Kidney (tissue), 14 donors: ENCODE measurements around the gene CARD9. TPM values are rescaled to one million over a fixed set of nuclear protein-coding genes. Genes with fewer than 3 reads are reported as not detected.

Experiments
- DNase-seq, 5 donors: peaks; one replicate each; pipeline ENCODE4 v3.0.0-alpha.2; 2013 to 2020
- FAIRE-seq: peaks from 2 replicates; lab custom pipeline; 2012; peaks lifted over from hg19 to GRCh38; lab: Jason Lieb, UNC
- H3K27ac ChIP-seq, 2 donors: one replicate each; pipeline ENCODE4 v1.7.0; 2013; ENCODE audit warnings: low read depth in 2 of 2, low read length in 2 of 2, inconsistent platforms in 1 of 2
- H3K27me3 ChIP-seq: one replicate; pipeline ENCODE4 v1.7.1; 2013; ENCODE audit warnings: low read length, inconsistent platforms; ENCODE audit not compliant: control insufficient read depth, insufficient read depth
- H3K36me3 ChIP-seq, 3 donors: one replicate each; pipeline versions ENCODE4 v1.7.0 to v1.7.1; 2013; ENCODE audit warnings: low read length in 3 of 3, control low read depth in 1 of 3, inconsistent platforms in 1 of 3; ENCODE audit not compliant: insufficient read depth in 3 of 3, control insufficient read depth in 2 of 3
- H3K4me1 ChIP-seq, 3 donors: one replicate each; pipeline versions ENCODE4 v1.7.0 to v1.7.1; 2013; ENCODE audit warnings: low read length in 3 of 3, inconsistent platforms in 1 of 3, low read depth in 1 of 3; ENCODE audit not compliant: control insufficient read depth in 2 of 3, insufficient read depth in 2 of 3
- H3K4me3 ChIP-seq, 3 donors: one replicate each; pipeline versions ENCODE4 v1.7.0 to v1.8.1; 2013; ENCODE audit warnings: low read length in 3 of 3, control low read depth in 1 of 3, inconsistent platforms in 1 of 3
- H3K9ac ChIP-seq, 3 donors: one replicate each; pipeline versions ENCODE4 v1.7.0 to v1.7.1; 2013; ENCODE audit warnings: low read length in 3 of 3, control low read depth in 1 of 3, inconsistent platforms in 1 of 3
- H3K9me3 ChIP-seq, 3 donors: one replicate each; pipeline versions ENCODE4 v1.7.0 to v1.7.1; 2013; ENCODE audit warnings: low read length in 3 of 3, control low read depth in 1 of 3, inconsistent platforms in 1 of 3; ENCODE audit not compliant: control insufficient read depth in 2 of 3, insufficient read depth in 1 of 3
- intact Hi-C: fragments of 100-400 bp; cut with DNase I; formaldehyde crosslinking; loops from one replicate; pipeline ENCODE4 v1.11.1; 2022
- polyA plus RNA-seq: library from polyadenylated mRNA; stranded (reverse); fragments of 350-450 nt; fragmentation: Illumina TruSeq; extraction: RNeasy Lipid Tissue Mini Kit (QIAGEN cat#74804); gene quantifications from one replicate; pipeline ENCODE4 v1.2.3, GENCODE V29; 2014; ENCODE audit warnings: low read depth, low replicate concordance; ENCODE audit not compliant: insufficient read depth
- total RNA-seq: library from RNA; stranded (reverse); fragmentation: NEBNext Ultra II Directional; extraction: Animal tissue kit (Norgen Biotek cat#: 25700); gene quantifications from one replicate; pipeline ENCODE4 v1.2.1, GENCODE V29; 2021
- TF ChIP-seq, protein P1 (sequence below): IDR thresholded peaks from 3 replicates; pipeline ENCODE4 v1.5.1; 2012; ENCODE audit warnings: mild to moderate bottlenecking, moderate library complexity, borderline replicate concordance; ENCODE audit not compliant: insufficient read depth; ENCODE audit errors: extremely low read depth
- donor health status: control.
- donor health status: control.
- donor health status: control.
- donor health status: control.
- donor health status: control.
- donor health status: DM: yes; HTN: yes; CAD: no.
- donor health status: Normal renal cell carcinoma (clear cell type).

Gene CARD9
- total and polyA plus RNA-seq, 2 donors from 2014 or later, result 1.5 to 7.0 TPM

- Histone ChIP-seq H3K9ac (no peak overlapping the region), H3K36me3 (peaks cover 0 to 30% (median 22%) of the 10 kb centered on the region in 3 donors)
- peak in 1 of 5 donors; percentile 61 for DNase-seq
These were observed 21.5 kb upstream of the CARD9 start for GRCh38 chr9:136395020-136395340.

DNA sequence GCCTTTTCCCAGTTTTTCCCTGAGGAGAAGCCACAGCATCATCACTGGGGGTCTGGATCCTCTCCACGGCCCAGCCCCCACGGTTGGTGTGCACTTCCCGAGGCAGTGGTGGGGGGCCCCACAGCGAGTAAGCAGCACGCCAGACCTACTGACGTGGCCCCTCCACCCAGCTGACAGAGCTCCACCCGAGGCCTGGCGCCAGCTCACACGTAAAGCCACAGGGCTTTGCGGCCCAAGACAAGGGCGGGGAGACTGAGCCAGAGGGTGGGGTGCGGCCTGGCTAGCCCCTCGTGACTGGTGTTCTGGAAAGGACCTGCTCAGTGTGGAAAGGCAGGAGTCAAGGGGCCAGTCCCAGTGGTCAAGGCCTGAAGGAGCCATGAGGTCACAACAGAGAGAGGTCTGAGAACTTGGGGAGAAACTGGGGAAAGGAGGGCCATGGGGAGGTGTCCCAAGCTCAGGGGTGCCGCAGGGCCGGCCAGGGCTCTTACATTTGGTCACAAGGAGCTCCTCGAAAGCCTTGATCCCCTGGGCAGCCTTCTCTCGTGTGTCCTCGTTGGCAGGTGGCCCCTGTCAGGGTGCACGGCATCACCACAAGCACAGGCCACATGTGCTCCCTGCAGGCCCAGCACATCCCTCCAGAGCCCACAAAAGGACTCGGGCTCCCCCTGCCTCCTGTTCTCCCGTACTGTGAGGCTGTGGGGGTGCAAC, 21.0 kb upstream of the CARD9 start:
- FAIRE-seq (no peak), DNase-seq (no peak)
- Histone ChIP-seq H3K4me3 (no peak overlapping the region), H3K4me1 (peaks cover 0 to 8% (median 4%) of the 10 kb centered on the region in 3 donors), H3K36me3 (peaks cover 0 to 35% (median 22%) of the 10 kb centered on the region in 3 donors), H3K9ac (no peak overlapping the region), H3K27ac (no peak overlapping the region), H3K27me3 (no peaks in the 10 kb centered on the region), H3K9me3 (no peaks in the 10 kb centered on the region)
- intact Hi-C loops, result no loop called here
- TF ChIP-seq, protein P1, sequence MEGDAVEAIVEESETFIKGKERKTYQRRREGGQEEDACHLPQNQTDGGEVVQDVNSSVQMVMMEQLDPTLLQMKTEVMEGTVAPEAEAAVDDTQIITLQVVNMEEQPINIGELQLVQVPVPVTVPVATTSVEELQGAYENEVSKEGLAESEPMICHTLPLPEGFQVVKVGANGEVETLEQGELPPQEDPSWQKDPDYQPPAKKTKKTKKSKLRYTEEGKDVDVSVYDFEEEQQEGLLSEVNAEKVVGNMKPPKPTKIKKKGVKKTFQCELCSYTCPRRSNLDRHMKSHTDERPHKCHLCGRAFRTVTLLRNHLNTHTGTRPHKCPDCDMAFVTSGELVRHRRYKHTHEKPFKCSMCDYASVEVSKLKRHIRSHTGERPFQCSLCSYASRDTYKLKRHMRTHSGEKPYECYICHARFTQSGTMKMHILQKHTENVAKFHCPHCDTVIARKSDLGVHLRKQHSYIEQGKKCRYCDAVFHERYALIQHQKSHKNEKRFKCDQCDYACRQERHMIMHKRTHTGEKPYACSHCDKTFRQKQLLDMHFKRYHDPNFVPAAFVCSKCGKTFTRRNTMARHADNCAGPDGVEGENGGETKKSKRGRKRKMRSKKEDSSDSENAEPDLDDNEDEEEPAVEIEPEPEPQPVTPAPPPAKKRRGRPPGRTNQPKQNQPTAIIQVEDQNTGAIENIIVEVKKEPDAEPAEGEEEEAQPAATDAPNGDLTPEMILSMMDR, result no peak

More at GRCh38 chr9:136395020-136395340, 21.5 kb upstream of the CARD9 start:
- TF ChIP-seq, protein P1, result no peak
- peaks cover 0 to 9% (median 4%) of the 10 kb centered on the region in 3 donors for H3K4me1 ChIP-seq
- no peak overlapping the region for H3K4me3 ChIP-seq
- intact Hi-C loops, result no loop called here
- H3K27ac ChIP-seq, result no peak overlapping the region
- FAIRE-seq, result no peak
- no peaks in the 10 kb centered on the region for H3K9me3 ChIP-seq
- no peaks in the 10 kb centered on the region for H3K27me3 ChIP-seq

- intact Hi-C loops, result no loop called here
- peaks cover 0 to 44% (median 27%) of the 10 kb centered on the region in 3 donors for H3K36me3 ChIP-seq
These were observed 20.1 kb upstream of the CARD9 start for GRCh38 chr9:136393531-136393930.

More at GRCh38 chr9:136393531-136393930, 20.1 kb upstream of the CARD9 start:
- peak in 1 of 5 donors; percentile 73 for DNase-seq
- Histone ChIP-seq H3K9me3 (no peaks in the 10 kb centered on the region), H3K27ac (no peak overlapping the region), H3K4me1 (no peaks in the 10 kb centered on the region), H3K27me3 (no peaks in the 10 kb centered on the region), H3K9ac (no peak overlapping the region), H3K4me3 (no peak overlapping the region)
- FAIRE-seq, result no peak
- TF ChIP-seq, protein P1, result no peak
